Endothelial cell of umbilical vein (primary cell): ENCODE measurements around the gene DNAAF2.

Experiments used
- EZH2 ChIP-seq: IDR thresholded peaks from 2 replicates; pipeline ENCODE4 v1.6.1; 2012; ENCODE audit warnings: borderline replicate concordance, low read depth, mild to moderate bottlenecking, moderate library complexity, low read length, inconsistent platforms; ENCODE audit not compliant: severe bottlenecking
- JUN ChIP-seq: IDR thresholded peaks from 2 replicates; pipeline ENCODE4 v1.6.1; 2011; ENCODE audit warnings: borderline replicate concordance, low read depth; ENCODE audit not compliant: insufficient read length, insufficient read depth
- MYC ChIP-seq: IDR thresholded peaks from one replicate; pipeline ENCODE4 v1.6.1; 2011; ENCODE audit warnings: mild to moderate bottlenecking, low read depth, low read length
- POLR2A ChIP-seq: IDR thresholded peaks from 2 replicates; pipeline ENCODE4 v1.6.1; 2012; ENCODE audit warnings: low read depth, mild to moderate bottlenecking, control low read depth, low read length
- POLR2AphosphoS5 ChIP-seq: IDR thresholded peaks from 2 replicates; pipeline ENCODE4 v1.6.1; 2012; ENCODE audit warnings: low read depth, mild to moderate bottlenecking, control low read depth, low read length, moderate library complexity; ENCODE audit not compliant: insufficient read depth
- TF ChIP-seq, protein P1 (sequence below), 2 donors: IDR thresholded peaks; 1 replicate in 1 of 2; 2 replicates in 1 of 2; pipeline ENCODE4 v1.5.1; 2011; ENCODE audit warnings: low read length in 2 of 2, mild to moderate bottlenecking in 2 of 2, moderate library complexity in 2 of 2, control low read depth in 1 of 2, inconsistent platforms in 1 of 2, low read depth in 1 of 2; ENCODE audit not compliant: insufficient read depth in 1 of 2; ENCODE audit errors: extremely low read depth in 1 of 2

- TF ChIP-seq, protein P1, sequence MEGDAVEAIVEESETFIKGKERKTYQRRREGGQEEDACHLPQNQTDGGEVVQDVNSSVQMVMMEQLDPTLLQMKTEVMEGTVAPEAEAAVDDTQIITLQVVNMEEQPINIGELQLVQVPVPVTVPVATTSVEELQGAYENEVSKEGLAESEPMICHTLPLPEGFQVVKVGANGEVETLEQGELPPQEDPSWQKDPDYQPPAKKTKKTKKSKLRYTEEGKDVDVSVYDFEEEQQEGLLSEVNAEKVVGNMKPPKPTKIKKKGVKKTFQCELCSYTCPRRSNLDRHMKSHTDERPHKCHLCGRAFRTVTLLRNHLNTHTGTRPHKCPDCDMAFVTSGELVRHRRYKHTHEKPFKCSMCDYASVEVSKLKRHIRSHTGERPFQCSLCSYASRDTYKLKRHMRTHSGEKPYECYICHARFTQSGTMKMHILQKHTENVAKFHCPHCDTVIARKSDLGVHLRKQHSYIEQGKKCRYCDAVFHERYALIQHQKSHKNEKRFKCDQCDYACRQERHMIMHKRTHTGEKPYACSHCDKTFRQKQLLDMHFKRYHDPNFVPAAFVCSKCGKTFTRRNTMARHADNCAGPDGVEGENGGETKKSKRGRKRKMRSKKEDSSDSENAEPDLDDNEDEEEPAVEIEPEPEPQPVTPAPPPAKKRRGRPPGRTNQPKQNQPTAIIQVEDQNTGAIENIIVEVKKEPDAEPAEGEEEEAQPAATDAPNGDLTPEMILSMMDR (IDR thresholded peaks at IDR 0.05; ENCODE audit: extremely low read depth in 1 of 2, insufficient read depth in 1 of 2, low read depth in 1 of 2, low read length in 2 of 2) = no peak
- TF ChIP-seq MYC (no peak), EZH2 (no peak), JUN (peak; percentile 93), POLR2A (peak; percentile 95), POLR2AphosphoS5 (no peak)
Measured at GRCh38 chr14:49585803-49586672, 49.0 kb downstream of the DNAAF2 start, which contains the start of gene RPS29.
